Ishikawa (cell line): Measurements from ENCODE around the gene MRO.

Experiments
- CREB1 ChIP-seq: IDR thresholded peaks from 2 replicates; pipeline ENCODE4 v1.6.1; 2012; ENCODE audit warnings: low read depth
- EP300 ChIP-seq: IDR thresholded peaks from 2 replicates; pipeline ENCODE4 v1.6.1; 2012; ENCODE audit warnings: borderline replicate concordance
- NFIC ChIP-seq: IDR thresholded peaks from 2 replicates; pipeline ENCODE4 v1.6.1; 2012
- RAD21 ChIP-seq: IDR thresholded peaks from 2 replicates; pipeline ENCODE4 v1.6.1; 2012; ENCODE audit warnings: low read depth
- TAF1 ChIP-seq: IDR thresholded peaks from 2 replicates; pipeline ENCODE4 v1.6.1; 2012; ENCODE audit warnings: low read depth, mild to moderate bottlenecking
- YY1 ChIP-seq: IDR thresholded peaks from 2 replicates; pipeline ENCODE4 v1.6.1; 2012; ENCODE audit warnings: low read depth
- ZBTB7A ChIP-seq: IDR thresholded peaks from 2 replicates; pipeline ENCODE4 v1.6.1; 2012; ENCODE audit warnings: low read depth
- TF ChIP-seq, protein P1 (sequence below): IDR thresholded peaks from 2 replicates; pipeline ENCODE4 v1.6.1; 2012; ENCODE audit warnings: low read depth, mild to moderate bottlenecking

DNA sequence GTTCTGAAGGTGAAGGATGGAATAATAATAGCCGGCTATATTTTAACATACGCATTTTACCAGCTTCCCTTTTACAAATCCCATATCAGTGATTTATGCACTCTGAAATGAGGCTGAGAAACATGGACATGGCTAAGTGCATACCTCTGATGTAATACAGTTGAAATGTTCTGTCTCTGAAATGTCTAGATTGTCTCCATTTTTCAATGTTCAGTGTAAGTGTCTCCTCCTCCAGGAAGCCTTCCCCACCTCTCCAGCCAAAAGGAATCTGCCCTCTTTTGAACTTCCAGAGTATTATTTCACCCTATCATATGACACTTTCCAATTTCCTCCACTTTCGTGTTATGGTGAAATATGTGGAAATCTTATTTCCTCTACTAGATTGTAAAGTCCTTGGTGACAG is 29.6 kb upstream of the MRO start:
- TF ChIP-seq, protein P1, sequence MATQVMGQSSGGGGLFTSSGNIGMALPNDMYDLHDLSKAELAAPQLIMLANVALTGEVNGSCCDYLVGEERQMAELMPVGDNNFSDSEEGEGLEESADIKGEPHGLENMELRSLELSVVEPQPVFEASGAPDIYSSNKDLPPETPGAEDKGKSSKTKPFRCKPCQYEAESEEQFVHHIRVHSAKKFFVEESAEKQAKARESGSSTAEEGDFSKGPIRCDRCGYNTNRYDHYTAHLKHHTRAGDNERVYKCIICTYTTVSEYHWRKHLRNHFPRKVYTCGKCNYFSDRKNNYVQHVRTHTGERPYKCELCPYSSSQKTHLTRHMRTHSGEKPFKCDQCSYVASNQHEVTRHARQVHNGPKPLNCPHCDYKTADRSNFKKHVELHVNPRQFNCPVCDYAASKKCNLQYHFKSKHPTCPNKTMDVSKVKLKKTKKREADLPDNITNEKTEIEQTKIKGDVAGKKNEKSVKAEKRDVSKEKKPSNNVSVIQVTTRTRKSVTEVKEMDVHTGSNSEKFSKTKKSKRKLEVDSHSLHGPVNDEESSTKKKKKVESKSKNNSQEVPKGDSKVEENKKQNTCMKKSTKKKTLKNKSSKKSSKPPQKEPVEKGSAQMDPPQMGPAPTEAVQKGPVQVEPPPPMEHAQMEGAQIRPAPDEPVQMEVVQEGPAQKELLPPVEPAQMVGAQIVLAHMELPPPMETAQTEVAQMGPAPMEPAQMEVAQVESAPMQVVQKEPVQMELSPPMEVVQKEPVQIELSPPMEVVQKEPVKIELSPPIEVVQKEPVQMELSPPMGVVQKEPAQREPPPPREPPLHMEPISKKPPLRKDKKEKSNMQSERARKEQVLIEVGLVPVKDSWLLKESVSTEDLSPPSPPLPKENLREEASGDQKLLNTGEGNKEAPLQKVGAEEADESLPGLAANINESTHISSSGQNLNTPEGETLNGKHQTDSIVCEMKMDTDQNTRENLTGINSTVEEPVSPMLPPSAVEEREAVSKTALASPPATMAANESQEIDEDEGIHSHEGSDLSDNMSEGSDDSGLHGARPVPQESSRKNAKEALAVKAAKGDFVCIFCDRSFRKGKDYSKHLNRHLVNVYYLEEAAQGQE, result no peak
- no peak for TF ChIP-seq YY1
- no peak for TF ChIP-seq RAD21
- no peak for TF ChIP-seq EP300
- no peak for TF ChIP-seq NFIC
- no peak for TF ChIP-seq TAF1
- TF ChIP-seq ZBTB7A, result no peak
- no peak for TF ChIP-seq CREB1
